GM12878 (cell line): ENCODE results near the gene RNF166.

ENCODE experiments used
- CHD2 ChIP-seq: IDR thresholded peaks from 2 replicates; pipeline ENCODE4 v1.6.1; 2011; ENCODE audit warnings: low read depth, low read length, improper control_type of control experiment, borderline replicate concordance
- CREB1 ChIP-seq: IDR thresholded peaks from 2 replicates; pipeline ENCODE4 v1.6.1; 2012; ENCODE audit warnings: low read depth, mild to moderate bottlenecking, inconsistent platforms
- EGR1 ChIP-seq, 2 experiments: IDR thresholded peaks; 1 replicate in 1 of 2; 2 replicates in 1 of 2; pipeline ENCODE4 v1.6.1; 2011 to 2012; ENCODE audit warnings: low read depth in 2 of 2, low read length in 2 of 2, borderline replicate concordance in 1 of 2, mild to moderate bottlenecking in 1 of 2, moderate library complexity in 1 of 2
- JUNB ChIP-seq: IDR thresholded peaks from 2 replicates; pipeline ENCODE4 v1.6.1; 2016; ENCODE audit warnings: antibody characterized with exemption, mild to moderate bottlenecking
- NRF1 ChIP-seq: conservative IDR thresholded peaks from 2 replicates; pipeline ENCODE4 v1.6.1; 2011; ENCODE audit warnings: mild to moderate bottlenecking, low read depth, low read length, improper control_type of control experiment
- POLR2A ChIP-seq: IDR thresholded peaks from 2 replicates; pipeline ENCODE4 v1.6.1; 2011; ENCODE audit warnings: low read depth, mild to moderate bottlenecking, low read length
- RELA ChIP-seq: fragments of 450-650 bp; IDR thresholded peaks from 2 replicates; pipeline ENCODE4 v1.8.0; 2014; ENCODE audit warnings: borderline replicate concordance; ENCODE audit not compliant: partially characterized antibody
- SRF ChIP-seq, 2 experiments: IDR thresholded peaks; 2 replicates each; pipeline ENCODE4 v1.6.1; 2011; ENCODE audit warnings: low read depth in 2 of 2, low read length in 2 of 2, mild to moderate bottlenecking in 1 of 2, moderate library complexity in 1 of 2
- ZNF24 ChIP-seq: fragments of 450-650 bp; IDR thresholded peaks from 2 replicates; pipeline ENCODE4 v1.6.1; 2017; ENCODE audit warnings: antibody characterized with exemption, mild to moderate bottlenecking
- ZNF274 ChIP-seq: IDR thresholded peaks from one replicate; pipeline ENCODE4 v1.8.0; 2011; ENCODE audit not compliant: insufficient read length, insufficient read depth
- TF ChIP-seq, protein P1 (sequence below), 3 experiments: IDR thresholded peaks in 2 of 3; conservative IDR thresholded peaks in 1 of 3; 2 replicates each; pipeline ENCODE4 v1.5.1; 2011; ENCODE audit warnings: low read depth in 3 of 3, low read length in 3 of 3, mild to moderate bottlenecking in 3 of 3, control low read depth in 2 of 3, moderate library complexity in 2 of 3, inconsistent platforms in 1 of 3, mixed read lengths in 1 of 3; ENCODE audit not compliant: control insufficient read depth in 2 of 3, insufficient read depth in 1 of 3; ENCODE audit errors: extremely low read depth in 1 of 3
- TF ChIP-seq, protein P2 (sequence below): fragments of 450-650 bp; IDR thresholded peaks from 2 replicates; pipeline ENCODE4 v1.6.1; 2017; ENCODE audit warnings: mild to moderate bottlenecking, low read depth, inconsistent platforms; ENCODE audit not compliant: poor library complexity, severe bottlenecking
- TF ChIP-seq, protein P3 (sequence below): fragments of 450-650 bp; IDR thresholded peaks from 2 replicates; pipeline ENCODE4 v1.6.1; 2016; ENCODE audit warnings: mild to moderate bottlenecking
- TF ChIP-seq, protein P4 (sequence below): fragments of 450-650 bp; formaldehyde crosslinking; IDR thresholded peaks from 2 replicates; pipeline ENCODE4 v1.5.0; 2022; ENCODE audit warnings: mild to moderate bottlenecking, missing genetic modification characterization

DNA sequence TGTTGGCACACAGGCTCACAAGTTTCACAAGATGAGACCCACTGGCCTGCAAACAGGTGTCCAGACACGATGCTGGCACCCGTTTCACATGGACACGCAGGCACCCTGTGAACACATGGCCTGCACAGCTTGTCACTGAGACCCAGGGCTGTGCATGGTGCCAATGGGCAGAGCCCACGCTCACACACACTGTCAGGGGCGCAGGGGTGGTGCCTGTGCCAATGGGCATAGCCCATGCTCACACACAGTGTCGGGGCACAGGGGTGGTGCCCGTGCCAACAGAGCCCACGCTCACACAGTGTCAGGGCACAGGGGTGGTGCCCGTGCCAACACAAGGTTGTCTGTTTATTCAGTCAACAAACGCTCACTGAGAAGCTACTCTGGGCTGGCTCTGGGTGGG lies 29.4 kb upstream of the RNF166 start:
- TF ChIP-seq RELA = no peak
- TF ChIP-seq, protein P1, sequence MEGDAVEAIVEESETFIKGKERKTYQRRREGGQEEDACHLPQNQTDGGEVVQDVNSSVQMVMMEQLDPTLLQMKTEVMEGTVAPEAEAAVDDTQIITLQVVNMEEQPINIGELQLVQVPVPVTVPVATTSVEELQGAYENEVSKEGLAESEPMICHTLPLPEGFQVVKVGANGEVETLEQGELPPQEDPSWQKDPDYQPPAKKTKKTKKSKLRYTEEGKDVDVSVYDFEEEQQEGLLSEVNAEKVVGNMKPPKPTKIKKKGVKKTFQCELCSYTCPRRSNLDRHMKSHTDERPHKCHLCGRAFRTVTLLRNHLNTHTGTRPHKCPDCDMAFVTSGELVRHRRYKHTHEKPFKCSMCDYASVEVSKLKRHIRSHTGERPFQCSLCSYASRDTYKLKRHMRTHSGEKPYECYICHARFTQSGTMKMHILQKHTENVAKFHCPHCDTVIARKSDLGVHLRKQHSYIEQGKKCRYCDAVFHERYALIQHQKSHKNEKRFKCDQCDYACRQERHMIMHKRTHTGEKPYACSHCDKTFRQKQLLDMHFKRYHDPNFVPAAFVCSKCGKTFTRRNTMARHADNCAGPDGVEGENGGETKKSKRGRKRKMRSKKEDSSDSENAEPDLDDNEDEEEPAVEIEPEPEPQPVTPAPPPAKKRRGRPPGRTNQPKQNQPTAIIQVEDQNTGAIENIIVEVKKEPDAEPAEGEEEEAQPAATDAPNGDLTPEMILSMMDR (IDR thresholded peaks at IDR 0.05 in 2 of 3, conservative IDR thresholded peaks at IDR 0.05 in 1 of 3; ENCODE audit: control insufficient read depth in 2 of 3, extremely low read depth in 1 of 3, insufficient read depth in 1 of 3, low read depth in 3 of 3, low read length in 3 of 3) = no peak
- TF ChIP-seq ZNF274 = no peak
- TF ChIP-seq CREB1 = no peak
- no peak for TF ChIP-seq EGR1 (IDR thresholded peaks at IDR 0.05; ENCODE audit: borderline replicate concordance in 1 of 2, low read depth in 2 of 2, low read length in 2 of 2)
- no peak for TF ChIP-seq SRF (IDR thresholded peaks at IDR 0.05; ENCODE audit: low read depth in 2 of 2, low read length in 2 of 2)
- TF ChIP-seq, protein P2, sequence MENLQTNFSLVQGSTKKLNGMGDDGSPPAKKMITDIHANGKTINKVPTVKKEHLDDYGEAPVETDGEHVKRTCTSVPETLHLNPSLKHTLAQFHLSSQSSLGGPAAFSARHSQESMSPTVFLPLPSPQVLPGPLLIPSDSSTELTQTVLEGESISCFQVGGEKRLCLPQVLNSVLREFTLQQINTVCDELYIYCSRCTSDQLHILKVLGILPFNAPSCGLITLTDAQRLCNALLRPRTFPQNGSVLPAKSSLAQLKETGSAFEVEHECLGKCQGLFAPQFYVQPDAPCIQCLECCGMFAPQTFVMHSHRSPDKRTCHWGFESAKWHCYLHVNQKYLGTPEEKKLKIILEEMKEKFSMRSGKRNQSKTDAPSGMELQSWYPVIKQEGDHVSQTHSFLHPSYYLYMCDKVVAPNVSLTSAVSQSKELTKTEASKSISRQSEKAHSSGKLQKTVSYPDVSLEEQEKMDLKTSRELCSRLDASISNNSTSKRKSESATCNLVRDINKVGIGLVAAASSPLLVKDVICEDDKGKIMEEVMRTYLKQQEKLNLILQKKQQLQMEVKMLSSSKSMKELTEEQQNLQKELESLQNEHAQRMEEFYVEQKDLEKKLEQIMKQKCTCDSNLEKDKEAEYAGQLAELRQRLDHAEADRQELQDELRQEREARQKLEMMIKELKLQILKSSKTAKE = no peak
- TF ChIP-seq POLR2A = no peak
- no peak for TF ChIP-seq ZNF24
- TF ChIP-seq JUNB = no peak
- TF ChIP-seq, protein P3, sequence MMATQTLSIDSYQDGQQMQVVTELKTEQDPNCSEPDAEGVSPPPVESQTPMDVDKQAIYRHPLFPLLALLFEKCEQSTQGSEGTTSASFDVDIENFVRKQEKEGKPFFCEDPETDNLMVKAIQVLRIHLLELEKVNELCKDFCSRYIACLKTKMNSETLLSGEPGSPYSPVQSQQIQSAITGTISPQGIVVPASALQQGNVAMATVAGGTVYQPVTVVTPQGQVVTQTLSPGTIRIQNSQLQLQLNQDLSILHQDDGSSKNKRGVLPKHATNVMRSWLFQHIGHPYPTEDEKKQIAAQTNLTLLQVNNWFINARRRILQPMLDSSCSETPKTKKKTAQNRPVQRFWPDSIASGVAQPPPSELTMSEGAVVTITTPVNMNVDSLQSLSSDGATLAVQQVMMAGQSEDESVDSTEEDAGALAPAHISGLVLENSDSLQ = no peak
- TF ChIP-seq, protein P4, sequence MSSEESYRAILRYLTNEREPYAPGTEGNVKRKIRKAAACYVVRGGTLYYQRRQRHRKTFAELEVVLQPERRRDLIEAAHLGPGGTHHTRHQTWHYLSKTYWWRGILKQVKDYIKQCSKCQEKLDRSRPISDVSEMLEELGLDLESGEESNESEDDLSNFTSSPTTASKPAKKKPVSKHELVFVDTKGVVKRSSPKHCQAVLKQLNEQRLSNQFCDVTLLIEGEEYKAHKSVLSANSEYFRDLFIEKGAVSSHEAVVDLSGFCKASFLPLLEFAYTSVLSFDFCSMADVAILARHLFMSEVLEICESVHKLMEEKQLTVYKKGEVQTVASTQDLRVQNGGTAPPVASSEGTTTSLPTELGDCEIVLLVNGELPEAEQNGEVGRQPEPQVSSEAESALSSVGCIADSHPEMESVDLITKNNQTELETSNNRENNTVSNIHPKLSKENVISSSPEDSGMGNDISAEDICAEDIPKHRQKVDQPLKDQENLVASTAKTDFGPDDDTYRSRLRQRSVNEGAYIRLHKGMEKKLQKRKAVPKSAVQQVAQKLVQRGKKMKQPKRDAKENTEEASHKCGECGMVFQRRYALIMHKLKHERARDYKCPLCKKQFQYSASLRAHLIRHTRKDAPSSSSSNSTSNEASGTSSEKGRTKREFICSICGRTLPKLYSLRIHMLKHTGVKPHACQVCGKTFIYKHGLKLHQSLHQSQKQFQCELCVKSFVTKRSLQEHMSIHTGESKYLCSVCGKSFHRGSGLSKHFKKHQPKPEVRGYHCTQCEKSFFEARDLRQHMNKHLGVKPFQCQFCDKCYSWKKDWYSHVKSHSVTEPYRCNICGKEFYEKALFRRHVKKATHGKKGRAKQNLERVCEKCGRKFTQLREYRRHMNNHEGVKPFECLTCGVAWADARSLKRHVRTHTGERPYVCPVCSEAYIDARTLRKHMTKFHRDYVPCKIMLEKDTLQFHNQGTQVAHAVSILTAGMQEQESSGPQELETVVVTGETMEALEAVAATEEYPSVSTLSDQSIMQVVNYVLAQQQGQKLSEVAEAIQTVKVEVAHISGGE = no peak
- no peak for TF ChIP-seq NRF1
- no peak for TF ChIP-seq CHD2
